GM18511 (cell line): Measurements from ENCODE around the gene MEGF6.

Experiments used
- ATAC-seq: cut with Tn5 transposase; IDR thresholded peaks from one replicate; pipeline ENCODE4 v1.9.1; 2021; ENCODE audit warnings: mild to moderate bottlenecking, moderate library complexity; ENCODE audit not compliant: unreplicated experiment

MEGF6 gene

DNA sequence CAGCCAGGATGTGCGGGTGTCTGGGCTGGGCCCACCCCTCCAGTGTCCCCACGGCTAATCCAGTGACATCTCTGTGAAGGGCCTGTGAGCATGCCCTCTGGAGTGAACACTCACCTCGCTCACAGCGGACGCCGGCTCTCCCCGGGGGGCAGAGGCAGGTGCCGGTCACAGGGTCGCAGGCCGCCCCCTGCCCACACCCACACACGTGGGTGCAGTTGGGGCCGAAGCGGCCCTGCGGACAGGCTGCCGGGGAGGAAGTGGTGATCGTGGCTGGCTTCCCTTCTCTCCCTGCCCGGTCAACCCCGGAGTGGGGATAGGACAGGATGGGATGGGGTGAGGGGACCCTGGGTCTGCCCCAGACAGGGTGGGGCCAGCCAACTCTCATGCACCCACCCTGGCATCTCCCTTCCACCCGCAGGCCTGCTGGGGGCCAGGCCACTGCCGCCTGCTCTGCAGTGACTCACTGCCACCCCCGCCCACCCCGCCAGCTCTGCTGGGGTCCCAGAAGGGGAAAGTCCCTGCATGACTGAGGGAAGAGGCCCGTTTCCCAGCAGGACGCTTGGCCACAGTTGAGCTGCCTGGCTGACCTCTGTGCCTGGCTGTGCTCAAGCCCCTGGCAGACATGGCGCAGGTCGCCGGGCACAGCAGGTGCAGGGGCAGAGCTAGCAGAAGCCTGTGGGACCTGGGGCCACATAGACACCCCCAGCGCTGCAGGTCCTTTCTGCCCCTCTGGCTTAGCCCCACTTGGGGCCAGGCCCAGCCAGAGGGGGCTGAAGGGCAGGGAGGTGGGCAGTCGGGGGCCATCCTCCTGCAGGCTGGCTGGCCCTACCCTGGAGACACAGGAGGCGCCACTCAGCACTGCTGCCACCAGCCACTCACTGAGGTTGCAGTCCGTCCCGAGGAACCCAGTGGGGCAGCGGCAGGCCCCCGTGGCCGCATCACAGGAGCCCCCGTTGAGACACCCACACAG lies 115.2 kb downstream of the MEGF6 start:
- no peak for ATAC-seq

DNA sequence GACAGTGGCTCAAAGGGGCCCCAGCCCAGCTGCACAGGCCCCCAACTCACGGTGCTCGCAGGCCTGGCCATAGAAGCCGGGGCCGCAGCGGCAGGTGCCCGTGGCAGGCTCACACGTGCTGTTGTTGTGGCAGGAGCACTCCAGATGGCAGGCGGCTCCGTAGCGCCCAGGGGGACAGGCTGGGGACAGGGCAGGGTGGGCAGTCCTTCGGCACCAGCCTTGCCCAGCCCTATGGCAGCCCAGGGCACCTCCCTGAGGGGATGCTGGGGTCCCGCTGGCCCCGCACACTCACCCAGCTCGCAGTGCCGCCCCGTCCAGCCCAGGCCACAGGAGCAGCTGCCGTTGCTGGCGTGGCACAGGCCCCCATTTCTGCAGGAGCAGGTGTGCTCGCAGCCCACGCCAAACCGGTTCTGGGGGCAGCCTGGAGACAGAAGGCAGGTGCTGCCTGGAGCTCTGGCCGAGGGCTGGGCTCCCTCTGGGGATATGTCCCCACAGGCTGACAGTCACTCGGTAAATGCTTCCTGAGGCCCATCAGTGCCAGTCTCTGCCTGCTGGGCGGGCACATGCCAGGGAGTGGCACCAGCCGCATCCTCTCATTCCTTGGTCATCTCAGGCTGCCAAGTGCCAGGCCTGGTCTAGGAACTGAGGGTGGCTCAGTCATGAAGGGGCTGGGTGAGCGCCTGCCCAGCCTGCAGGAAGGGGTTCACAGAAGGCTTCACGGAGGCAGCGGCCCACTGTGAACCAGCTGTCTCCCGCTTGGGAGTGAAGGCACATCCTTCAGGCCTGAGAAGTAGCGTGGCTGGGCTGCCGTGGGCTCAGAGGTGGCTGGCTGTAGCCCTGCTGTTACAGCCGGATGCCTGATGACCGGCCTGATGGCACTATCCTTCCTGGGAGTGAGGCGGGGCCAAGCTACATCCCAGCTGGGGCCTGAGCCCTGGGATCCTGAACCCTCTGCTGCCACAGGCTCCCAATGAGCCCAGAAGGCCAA lies 116.7 kb downstream of the MEGF6 start:
- no peak for ATAC-seq

DNA sequence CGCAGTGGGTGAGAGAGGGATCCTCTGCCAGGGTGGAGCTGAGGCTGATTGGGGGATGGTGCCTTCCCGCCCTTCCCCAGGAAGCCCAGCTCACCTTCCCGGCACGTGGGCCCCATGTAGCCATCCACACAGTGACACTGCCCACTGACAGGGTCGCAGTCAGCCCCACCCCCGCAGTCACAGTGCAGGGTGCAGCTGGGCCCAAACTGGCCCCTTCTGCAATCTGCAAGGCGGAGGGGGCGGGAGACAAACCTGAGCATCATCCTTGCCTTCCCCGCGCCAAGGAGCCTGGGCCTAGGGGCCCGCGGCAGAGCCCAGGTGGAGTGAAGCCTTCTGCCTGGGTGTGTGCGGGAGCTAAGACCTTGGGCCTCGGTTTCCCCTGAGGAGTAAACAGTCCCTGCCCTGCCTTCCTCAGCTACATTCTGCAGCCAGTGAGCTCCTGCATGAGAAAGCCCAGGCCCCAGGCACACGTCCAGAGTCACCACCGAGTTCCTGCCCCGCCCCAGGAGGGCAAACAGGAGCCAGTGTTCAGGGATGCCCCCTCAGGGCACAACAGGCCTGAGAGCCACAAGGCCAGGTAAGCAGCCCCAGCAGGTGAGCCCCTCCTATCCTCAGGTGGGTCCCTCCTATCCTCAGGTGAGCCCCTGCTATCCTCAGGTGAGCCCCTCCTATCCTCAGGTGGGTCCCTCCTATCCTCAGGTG lies 118.6 kb downstream of the MEGF6 start:
- ATAC-seq, result no peak

DNA sequence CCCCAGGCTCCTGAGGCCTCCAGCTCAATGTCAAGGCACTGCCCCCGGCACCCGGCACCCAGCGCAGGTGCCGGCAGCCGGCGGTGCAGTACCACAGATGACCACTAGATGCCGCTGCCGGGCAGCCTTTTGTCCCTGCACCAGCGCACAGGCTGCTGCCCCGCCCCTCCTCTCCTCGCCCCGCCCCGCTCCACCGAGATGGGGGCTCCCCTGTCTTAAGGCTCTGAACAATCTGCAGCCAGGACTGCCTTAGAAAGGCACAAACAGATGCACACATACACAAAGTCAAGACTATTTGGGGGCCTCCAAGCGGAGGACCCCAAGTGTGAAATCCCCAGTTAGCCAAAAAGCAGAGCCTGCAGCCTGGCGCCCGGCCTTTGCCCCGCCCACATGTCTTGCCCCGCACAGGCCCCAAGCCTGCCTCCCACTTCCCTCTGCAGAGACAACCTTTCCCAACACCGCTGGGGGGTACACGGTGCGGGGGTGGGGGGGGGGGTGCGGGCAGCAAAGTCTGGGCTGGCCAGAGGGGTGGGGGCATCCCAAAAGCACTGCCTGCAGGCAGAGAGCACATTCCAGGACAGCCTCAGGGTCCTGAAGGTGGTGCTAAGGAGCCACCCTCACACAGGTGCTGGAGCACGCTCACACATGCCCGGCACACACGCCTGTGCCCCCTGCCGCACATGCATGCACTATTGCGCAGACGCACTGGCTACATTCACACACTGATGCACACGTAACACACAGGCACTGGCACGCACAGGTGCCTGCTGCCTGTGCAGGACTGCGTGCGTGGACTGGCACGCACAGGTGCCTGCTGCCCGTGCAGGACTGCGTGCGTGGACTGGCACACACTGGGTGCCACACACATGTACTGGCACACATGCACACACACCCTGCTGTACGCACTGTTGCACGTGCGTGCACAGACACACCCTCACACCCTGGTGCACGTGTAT lies 119.7 kb downstream of the MEGF6 start:
- ATAC-seq, result no peak

DNA sequence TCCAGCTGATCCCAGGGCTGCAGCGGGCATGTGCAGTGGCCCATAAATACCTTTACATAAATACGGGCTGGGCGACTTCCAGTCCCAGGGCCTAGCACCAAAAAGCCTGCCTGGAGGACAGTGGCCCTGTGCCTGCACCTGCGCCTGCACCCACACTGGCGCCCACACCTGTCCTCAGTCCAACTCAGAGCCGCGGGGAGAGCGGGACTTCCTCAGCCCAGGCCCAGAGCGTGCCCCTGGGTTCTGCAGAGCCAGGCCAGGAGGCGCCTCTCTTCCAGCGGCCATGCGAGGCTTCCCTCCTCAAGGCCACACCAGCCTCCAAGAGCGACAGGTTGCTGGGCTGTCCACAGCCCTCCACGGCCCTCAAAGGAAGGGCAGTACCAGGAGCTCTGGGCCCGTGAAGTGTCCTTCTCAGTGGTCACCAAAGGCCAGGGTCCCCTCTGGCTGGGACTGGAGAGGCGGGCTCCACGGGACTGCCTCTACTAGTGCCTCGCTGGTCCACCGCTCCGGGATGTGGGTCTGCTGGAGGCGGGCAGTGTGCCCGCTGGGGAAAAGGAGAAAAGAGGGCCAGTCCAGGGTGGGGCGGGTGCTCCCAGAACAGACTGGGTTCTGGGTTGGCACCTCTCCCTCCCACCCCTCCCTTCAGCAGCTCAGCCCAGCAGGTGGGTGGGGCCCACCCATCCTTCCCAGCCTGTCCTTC lies 121.1 kb downstream of the MEGF6 start:
- no peak for ATAC-seq

DNA sequence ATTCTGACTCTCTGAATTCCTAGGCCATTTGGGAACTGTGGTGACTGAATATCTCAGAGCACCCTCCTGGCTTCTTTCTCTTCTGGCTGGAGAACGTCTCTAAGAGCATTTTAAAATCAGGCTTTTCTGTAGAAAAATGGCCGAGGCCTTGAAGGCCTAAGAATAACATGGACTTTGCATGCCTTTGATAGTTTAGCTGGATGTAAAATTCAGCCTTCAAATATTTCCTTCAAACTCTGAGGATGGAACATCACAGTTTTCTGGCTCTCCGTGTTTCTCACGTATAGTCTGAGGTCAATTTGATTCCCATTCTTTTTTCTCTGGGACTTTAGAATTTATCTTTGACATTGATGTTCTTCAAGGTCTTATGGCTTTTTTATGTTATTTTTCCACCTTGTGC lies 122.9 kb downstream of the MEGF6 start:
- no peak for ATAC-seq

DNA sequence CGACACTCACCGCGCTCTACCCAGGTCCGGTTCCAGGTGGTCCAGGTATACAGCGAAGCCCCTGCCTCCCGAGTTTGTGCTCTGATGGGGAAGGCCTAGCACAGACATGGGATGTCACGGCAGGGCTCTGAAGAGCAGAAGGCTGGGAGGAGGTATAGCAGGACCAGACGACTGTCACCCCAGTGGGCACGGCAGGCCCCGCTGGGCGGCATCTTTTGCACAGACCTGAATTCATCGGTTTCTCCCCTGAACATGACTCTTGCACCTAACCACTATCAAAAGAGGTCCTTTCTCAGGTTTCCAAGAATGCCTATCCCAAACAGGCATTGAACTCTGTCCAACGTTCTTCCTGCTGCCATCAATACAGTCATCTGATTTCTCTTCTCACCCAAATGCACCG lies 126.3 kb downstream of the MEGF6 start:
- ATAC-seq, result no peak

DNA sequence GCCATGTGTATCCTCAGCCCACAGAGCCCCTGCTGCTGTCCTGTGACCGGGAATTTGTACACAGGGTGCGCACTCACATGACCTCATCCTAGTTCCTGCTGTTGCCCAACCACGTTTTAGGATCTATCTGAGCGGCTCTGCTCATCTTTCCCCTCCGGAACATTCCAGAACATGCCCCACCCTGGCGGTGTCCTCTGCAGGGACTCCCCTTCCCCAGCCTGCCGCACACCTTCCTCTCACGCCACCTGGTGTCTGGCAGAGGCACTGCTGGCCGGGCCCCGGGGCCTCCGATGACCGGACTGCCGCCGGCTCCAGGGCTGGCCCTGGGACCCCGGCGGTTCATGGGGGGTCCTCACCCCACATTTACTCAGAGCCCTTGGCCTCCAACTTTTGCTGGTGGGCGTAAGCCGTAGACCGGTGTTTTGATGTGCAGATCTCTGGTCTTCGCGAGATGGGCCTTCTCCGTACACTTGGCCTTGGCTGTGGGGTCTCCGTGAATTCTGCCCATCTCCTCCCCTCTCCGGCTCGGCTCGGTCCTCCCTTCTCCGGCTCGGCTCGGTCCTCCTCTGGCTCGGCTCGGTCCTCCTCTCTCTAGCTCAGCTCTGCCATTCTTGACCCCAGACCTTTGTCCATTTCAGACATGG lies 127.4 kb downstream of the MEGF6 start:
- ATAC-seq, result no peak

DNA sequence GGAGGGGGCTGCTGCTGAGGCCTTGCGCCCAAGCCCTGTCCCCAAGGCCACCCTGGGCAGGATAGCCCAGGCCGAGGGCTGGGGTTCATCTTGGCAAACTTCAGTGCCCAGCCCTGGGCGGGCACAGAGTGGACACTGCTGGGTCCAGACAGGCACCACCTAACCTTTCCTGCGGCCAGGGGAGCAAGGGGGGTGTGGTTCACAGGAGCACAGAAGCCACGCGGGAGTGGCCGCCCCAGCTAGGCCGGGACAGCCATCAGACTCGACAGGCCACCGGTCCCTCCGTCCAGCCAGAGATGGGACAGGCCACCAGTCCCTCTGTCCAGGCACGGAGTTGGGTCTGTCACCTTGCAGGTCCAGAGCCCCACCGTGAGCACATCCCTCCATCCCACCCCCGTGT lies 127.9 kb downstream of the MEGF6 start:
- no peak for ATAC-seq

DNA sequence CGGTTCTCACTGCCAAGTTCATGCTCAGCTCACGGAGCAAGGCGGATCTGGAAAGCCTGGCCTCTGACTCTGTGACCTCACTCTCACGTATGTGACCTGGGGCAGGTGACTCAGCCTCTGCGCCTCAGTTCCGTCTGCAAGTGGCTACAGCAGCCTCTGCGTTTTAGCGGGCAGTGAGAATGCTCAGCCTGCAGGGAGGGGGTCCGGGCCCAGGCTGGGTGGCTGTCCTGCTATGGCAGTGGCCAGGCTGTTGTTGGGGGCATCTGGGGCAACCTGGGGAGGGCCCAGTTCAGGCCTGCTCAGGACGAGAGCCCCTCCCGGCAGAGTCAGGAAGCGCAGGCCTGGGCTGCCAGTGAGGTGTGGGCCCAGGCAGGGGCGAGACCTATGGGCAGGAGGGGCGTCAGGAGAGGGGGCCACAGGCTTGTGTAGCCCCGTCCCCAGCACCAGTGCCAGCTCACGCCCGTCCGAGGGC lies 128.9 kb downstream of the MEGF6 start:
- no peak for ATAC-seq

DNA sequence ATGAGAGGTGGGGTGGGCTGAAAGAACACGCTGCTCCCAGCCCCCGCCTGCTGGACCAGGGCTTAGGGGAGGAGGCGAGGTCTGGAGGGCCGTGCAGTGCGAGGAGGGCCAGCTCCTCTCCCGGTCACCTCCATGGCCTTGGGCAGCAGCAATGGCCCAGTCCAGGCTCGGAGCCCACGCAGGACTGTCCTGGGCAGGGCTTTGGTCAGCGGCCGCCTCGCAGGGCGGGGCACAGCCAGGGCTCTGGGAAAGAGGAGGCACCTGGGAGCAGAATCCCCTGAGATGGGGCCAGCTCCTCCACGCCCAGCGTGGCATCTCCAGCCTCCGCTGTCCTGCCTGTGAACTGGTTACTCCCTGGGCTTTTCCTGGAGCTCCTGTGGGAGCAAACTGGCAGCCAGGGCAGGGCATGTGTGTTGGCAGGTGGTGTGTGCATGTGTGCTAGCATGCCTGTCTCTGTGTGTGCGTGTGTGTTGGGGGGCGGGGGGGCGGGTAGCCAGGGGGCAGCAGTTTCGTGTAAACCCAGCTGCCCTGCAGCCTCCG lies 129.4 kb downstream of the MEGF6 start:
- ATAC-seq, result no peak

DNA sequence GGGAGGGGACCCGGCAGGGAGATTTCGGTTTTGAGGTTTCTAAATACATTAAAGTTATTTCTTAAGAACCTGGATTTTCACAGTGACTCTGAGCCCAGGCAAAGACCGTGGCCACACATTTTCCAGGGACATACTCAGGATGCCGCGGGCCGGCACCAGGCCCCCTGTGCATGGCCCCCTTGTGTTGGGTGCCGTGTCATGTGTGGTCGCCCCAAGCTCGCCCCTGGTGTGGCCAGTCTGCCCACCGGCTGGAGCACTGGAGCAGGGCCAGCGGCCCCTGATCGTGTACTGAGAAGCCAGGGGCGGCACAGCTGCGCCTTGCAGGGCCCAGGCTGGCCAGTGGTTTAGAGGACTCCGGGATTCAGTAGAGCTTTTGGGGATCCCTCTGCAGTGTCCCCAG lies 130.3 kb downstream of the MEGF6 start:
- ATAC-seq, result no peak

DNA sequence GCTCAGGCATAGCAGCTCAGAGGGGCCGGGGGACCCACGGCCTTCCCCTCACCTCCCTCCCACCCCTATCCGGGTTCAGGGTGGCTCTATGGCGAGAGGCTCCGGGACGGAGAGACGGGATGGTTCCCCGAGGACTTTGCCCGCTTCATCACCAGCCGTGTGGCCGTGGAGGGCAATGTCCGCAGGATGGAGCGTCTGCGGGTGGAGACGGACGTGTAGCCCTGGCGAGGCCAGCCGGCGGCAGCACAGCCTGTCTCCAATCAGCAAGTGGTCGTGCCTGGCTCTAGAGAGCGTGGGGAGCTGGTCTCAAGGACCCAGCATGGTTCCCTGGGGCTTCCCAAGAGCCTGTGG lies 131.0 kb downstream of the MEGF6 start:
- no peak for ATAC-seq

DNA sequence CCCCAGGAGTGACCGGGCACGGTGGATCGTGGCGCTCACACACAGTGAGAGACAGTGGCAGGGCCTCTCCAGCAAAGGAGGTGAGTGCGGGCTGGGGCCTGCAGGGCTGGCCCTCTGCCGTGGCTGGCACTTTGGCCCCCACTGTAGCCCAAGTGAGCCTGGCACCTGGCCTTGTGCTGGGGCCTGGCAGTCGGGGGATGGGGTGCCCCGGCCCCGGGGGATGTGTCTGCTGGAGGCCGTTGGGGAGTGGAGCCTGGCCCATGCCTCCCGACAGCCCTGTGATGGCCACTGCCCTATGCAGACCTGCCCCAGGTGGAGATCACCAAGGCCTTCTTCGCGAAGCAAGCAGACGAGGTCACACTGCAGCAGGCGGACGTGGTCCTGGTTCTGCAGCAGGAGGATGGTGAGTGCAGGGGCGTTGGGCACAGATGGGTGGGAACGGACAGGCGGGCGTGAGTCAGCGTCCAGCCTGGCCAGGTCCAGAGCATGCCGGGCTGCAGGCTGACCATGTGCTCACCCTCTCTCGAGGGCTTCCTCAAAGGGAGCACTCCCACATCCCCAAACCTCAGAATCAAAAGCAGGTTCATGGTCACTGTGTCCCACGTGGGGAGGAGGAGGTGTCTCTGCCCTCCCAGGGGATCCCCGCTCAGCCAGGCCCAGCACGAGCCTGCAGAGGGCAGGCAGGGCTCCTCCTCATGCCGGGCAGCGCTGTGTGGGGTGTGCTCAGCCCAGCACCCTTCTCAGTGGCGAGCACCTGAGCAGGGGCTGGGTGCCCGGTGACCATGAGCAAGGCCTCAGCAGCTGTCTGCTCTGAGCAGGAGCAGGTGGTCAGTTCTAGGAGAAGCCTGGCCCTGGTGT lies 131.6 kb downstream of the MEGF6 start:
- ATAC-seq, result no peak

DNA sequence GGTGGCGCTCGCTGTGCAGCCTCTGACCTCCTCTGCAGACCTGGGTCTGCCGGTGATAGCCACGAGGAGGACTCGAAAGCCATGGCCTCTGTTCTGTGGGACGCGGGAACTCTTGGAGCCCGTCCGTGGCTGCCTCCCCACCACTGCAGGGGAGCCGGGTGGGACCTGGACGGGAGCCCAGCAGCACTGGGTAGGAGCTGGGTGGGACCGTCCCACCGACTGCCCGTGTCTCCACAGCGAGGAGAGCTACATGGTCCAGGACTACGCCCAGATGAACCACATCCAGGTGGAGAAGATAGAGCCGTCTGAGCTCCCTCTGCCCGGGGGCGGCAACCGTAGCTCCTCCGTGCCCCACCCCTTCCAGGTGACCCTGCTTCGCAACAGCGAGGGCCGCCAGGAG lies 133.1 kb downstream of the MEGF6 start:
- no peak for ATAC-seq

DNA sequence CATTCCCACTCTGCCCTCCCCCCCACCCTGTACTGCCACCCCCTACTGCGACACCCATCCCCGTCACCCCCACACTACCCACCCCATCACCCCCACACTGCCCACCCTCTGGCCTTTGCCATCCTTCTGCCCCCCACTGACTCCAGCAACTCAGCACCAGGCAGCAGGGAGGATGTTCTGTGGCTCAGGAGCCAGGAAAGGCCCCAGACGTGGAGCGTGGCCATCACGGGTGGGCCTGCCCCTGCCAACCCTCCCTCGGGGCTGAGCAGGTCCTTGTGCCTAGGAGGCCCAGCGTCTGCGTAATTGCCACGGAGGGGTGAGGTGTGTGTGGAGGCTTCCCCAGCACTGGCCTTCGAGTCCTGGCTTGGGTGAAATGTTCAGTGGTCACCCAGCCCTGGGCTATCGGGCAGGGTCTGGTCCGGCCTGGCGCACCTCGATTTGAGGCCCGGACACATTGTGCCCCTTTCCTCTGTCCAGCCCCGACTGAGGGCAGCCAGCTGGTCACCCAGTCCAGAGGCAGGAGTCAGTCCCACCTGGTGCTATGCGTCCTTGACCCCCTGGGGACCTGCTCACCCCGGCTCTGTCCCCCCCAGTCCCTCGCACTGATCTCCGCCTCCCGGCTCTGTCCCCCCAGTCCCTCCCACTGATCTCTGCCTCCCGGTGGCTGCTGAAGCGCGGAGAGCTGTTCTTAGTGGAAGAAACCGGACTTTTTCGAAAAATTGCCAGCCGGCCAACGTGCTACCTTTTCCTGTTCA lies 133.9 kb downstream of the MEGF6 start:
- no peak for ATAC-seq

DNA sequence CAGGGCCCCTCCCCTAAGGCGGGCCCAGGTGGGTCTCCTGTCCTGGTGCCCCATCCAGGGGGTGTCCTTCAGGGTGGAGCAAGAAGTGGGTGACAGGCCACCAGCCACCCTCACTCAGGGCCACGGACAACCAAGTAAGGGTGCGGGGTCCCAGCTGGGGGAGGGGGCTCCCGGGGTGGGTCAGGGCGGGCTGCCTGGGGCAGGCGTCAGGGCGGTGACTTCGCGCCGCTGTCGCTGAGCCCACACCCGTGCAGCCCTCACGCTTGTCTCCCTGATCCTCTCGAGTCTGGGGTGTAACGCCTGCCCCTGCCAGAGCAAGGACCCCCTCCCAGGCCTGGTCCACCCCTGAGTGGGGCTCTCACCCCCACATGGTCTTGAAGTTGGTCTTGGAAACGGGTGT lies 134.6 kb downstream of the MEGF6 start:
- ATAC-seq, result no peak
